WERI-Rb-1 (cell line): Measurements from ENCODE around the gene PODN.
A peak's percentile ranks its signal among the peaks of the same experiment; 100 is the strongest.

Experiments used
- DNase-seq: peaks from one replicate; pipeline ENCODE4 v3.0.0-alpha.2; 2020
- H3K27ac ChIP-seq: fragments of 250-450 bp; sonication (Bioruptor Pico); 2 replicates; pipeline ENCODE4 v1.5.1; 2020; ENCODE audit warnings: mild to moderate bottlenecking, moderate library complexity
- H3K27me3 ChIP-seq: fragments of 250-450 bp; sonication (Bioruptor Pico); 2 replicates; pipeline ENCODE4 v1.5.1; 2021; ENCODE audit warnings: mild to moderate bottlenecking, low read depth, moderate library complexity; ENCODE audit not compliant: insufficient read depth, severe bottlenecking
- H3K36me3 ChIP-seq: fragments of 250-450 bp; sonication (Bioruptor Pico); 2 replicates; pipeline ENCODE4 v1.5.1; 2020; ENCODE audit warnings: mild to moderate bottlenecking, moderate library complexity
- H3K4me3 ChIP-seq: 2 replicates; pipeline ENCODE4 v1.5.1; 2011; ENCODE audit warnings: low read depth, mild to moderate bottlenecking, control low read depth, low read length
- H3K9me3 ChIP-seq: fragments of 250-450 bp; sonication (Bioruptor Pico); 2 replicates; pipeline ENCODE4 v1.5.1; 2021; ENCODE audit warnings: mild to moderate bottlenecking, moderate library complexity; ENCODE audit not compliant: severe bottlenecking
- TF ChIP-seq, protein P1 (sequence below): IDR thresholded peaks from 2 replicates; pipeline ENCODE4 v1.5.1; 2011; ENCODE audit warnings: low read depth, mild to moderate bottlenecking, control low read depth, inconsistent platforms, low read length

The PODN gene

DNA sequence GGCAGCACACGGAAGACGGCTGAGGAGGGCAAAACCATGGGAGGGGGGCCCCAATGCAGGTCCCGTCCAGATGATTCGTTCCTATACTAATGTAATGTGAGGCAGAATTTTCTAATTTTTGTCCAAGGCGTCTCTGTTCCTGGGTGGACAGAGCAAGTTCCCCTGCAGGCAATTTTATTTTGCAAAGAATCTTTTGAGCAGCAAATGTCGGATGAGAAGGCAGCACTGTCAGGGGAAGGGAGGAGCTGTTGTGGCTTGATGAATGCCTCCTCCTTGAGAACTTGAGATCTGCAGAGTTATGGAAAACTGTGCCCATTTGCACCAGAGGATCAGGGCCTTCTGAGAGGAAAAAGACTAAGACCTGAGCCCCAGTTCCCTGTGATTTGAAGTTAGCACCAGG lies 63.1 kb downstream of the PODN start:
- no peak for DNase-seq
- Histone ChIP-seq H3K4me3 (no peak overlapping the region), H3K9me3 (no peaks in the 10 kb centered on the region), H3K27me3 (no peaks in the 10 kb centered on the region), H3K27ac (peak overlapping the region; percentile 97), H3K36me3 (peaks cover 75% of the 10 kb centered on the region)
- TF ChIP-seq, protein P1, sequence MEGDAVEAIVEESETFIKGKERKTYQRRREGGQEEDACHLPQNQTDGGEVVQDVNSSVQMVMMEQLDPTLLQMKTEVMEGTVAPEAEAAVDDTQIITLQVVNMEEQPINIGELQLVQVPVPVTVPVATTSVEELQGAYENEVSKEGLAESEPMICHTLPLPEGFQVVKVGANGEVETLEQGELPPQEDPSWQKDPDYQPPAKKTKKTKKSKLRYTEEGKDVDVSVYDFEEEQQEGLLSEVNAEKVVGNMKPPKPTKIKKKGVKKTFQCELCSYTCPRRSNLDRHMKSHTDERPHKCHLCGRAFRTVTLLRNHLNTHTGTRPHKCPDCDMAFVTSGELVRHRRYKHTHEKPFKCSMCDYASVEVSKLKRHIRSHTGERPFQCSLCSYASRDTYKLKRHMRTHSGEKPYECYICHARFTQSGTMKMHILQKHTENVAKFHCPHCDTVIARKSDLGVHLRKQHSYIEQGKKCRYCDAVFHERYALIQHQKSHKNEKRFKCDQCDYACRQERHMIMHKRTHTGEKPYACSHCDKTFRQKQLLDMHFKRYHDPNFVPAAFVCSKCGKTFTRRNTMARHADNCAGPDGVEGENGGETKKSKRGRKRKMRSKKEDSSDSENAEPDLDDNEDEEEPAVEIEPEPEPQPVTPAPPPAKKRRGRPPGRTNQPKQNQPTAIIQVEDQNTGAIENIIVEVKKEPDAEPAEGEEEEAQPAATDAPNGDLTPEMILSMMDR, result no peak

DNA sequence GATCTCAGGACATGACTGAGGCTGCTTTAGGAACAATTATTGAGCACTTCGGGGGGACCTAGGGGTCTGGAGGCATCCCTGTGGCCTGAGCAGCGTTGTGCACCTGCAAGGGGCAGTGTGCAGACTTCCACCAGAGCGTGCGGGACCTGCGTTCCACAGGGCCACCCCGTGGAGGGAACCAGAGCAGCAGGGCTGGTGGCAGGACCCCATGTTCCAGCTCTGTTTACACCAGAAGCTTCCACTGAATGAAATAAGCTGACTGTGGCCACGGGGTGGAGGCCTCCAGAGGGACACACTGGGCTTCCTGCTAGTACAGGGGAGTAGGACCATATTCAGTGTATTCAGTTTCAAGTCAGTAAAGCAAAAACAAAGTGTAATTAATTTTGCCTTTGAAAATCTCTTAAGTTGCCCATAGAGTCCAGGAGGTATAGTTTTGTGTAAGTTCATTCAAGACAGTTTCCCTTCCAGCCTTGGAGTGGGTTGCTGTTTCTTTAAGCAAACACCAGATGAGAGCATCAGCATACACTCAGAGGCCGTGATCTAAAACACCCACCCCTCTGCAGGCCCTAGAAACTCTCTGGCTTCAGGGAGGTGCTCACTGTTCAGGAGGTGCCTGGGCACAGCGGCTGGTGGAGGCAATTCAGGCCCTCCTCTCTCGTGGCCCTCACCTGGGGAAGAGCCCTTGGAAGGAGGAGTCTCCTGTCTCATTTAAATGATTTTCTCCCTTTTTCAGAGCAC lies 63.8 kb downstream of the PODN start:
- Histone ChIP-seq H3K4me3 (no peak overlapping the region), H3K27ac (peak overlapping the region; percentile 97), H3K27me3 (no peaks in the 10 kb centered on the region), H3K36me3 (peaks cover 75% of the 10 kb centered on the region), H3K9me3 (no peaks in the 10 kb centered on the region)
- DNase-seq, result no peak
- TF ChIP-seq, protein P1, result peak; percentile 44

DNA sequence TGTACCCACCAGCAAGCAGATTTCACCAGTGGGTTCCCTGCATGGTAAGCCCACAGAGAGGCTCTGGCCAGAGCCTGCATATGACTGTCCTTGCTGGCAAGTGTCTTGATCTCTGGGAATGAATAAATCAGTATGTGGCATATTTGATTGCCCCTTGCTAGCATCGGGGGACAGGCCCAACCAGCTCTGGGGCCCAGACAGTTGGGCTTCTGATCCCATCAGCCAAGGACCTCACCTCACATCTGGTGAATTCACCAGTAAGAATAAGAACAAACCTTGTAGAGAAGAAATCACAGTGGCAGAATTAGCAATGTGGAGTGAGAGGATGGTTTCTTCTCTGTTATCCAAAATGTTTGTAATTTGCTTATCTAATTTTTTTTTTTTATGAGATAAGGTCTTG lies 64.5 kb downstream of the PODN start:
- no peak for DNase-seq
- TF ChIP-seq, protein P1, result no peak
- peak overlapping the region; percentile 97 for H3K27ac ChIP-seq
- peaks cover 75% of the 10 kb centered on the region for H3K36me3 ChIP-seq
- H3K27me3 ChIP-seq, result no peaks in the 10 kb centered on the region
- no peak overlapping the region for H3K4me3 ChIP-seq
- no peaks in the 10 kb centered on the region for H3K9me3 ChIP-seq

DNA sequence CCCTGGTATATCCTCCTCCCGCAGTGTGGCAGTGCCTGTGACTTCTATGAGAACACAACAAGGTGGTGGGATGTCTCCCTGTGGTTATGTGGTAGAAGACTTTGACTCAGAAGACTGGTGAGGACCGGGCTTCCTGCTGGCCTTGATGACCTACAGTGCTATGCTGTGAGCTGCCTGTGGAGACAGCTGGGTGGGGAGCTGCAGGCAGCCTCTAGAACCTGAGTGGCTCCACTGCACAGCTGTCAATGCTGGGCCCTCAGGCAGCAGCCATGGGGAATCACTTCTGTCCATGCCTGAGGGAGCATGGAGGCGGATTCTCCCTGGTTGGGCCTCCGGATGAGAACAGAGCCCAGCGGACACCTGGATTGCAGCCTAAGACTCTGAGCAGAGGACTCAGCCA lies 65.5 kb downstream of the PODN start:
- Histone ChIP-seq H3K9me3 (no peaks in the 10 kb centered on the region), H3K4me3 (no peak overlapping the region), H3K27me3 (no peaks in the 10 kb centered on the region), H3K36me3 (peaks cover 81% of the 10 kb centered on the region), H3K27ac (peak overlapping the region; percentile 65)
- TF ChIP-seq, protein P1, result no peak
- no peak for DNase-seq

DNA sequence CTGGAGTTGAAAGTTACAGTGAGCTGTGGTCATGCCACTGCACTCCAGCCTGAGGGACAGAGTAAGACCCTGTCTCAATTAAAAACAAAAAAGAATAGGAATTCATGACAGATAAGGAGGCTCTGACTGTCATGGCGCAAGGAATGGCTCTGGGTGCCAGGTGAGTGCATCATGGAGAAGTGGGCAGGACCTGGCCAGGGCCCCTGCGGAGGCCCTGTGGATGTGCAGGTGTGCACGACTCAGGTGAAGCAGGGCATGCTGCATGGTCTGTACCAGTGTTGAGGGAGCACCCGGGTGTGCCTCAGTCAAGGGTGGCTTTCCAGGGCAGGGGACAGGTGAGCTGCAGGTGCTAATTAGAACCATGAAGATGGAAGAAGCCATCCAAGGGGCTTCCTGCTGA lies 66.4 kb downstream of the PODN start:
- Histone ChIP-seq H3K27ac (peak overlapping the region; percentile 65), H3K36me3 (peaks cover 81% of the 10 kb centered on the region), H3K27me3 (no peaks in the 10 kb centered on the region), H3K4me3 (no peak overlapping the region), H3K9me3 (no peaks in the 10 kb centered on the region)
- peak; percentile 6 for DNase-seq
- TF ChIP-seq, protein P1, result no peak
